Measurements from ENCODE around the gene RHBG. TPM values are rescaled to one million over a fixed set of nuclear protein-coding genes. Genes with fewer than 3 reads are reported as not detected.

RHBG gene
- total and polyA plus RNA-seq, 2 experiments from 2014 or later: 1.2 to 1.6 TPM

- H3K27ac Mint-ChIP-seq: no peak overlapping the region
- H3F3A ChIP-seq (replicated peaks; ENCODE audit: low read depth): peaks cover 13% of the 10 kb centered on the region; the same call in 1 of the 2 replicates
- H3K4me3 ChIP-seq: no peak overlapping the region
- peaks cover 45% of the 10 kb centered on the region for H3K4me1 Mint-ChIP-seq
- no peak for DNase-seq (ENCODE audit: low spot score)
- TF ChIP-seq NANOG (IDR thresholded peaks at IDR 0.05; ENCODE audit: borderline replicate concordance) (no peak), EZH2 (IDR thresholded peaks at IDR 0.05; ENCODE audit: low read depth, unreplicated experiment) (no peak), STAT1 (IDR thresholded peaks at IDR 0.05; ENCODE audit: unreplicated experiment) (no peak), ZNF331 (CRISPR knock-in tag; IDR thresholded peaks at IDR 0.05; ENCODE audit: low read depth) (no peak), ZNF462 (CRISPR knock-in tag; IDR thresholded peaks at IDR 0.05) (no peak)
- no peak for ATAC-seq
- peaks cover 3% of the 10 kb centered on the region for H3K9me3 Mint-ChIP-seq
- peaks cover 5% of the 10 kb centered on the region; the same call in 2 of the 3 replicates for H3K36me3 Mint-ChIP-seq (ENCODE audit: low read depth)
- H3K4me1 ChIP-seq (ENCODE audit: insufficient read depth): peaks cover 37% of the 10 kb centered on the region
- no peaks in the 10 kb centered on the region for H3K79me2 ChIP-seq (replicated peaks; ENCODE audit: insufficient read depth)
- H4K20me1 ChIP-seq (replicated peaks; ENCODE audit: insufficient read depth): no peaks in the 10 kb centered on the region
- H3K27me3 ChIP-seq (ENCODE audit: insufficient read depth): peaks cover 33% of the 10 kb centered on the region
- no peaks in the 10 kb centered on the region for H3K36me3 ChIP-seq (ENCODE audit: insufficient read depth)
- no peak overlapping the region for H3K4me3 Mint-ChIP-seq
- peaks cover 39% of the 10 kb centered on the region for H3K27me3 Mint-ChIP-seq (ENCODE audit: insufficient read depth, low read depth, poor library complexity)
- no peak overlapping the region for H3K4me2 ChIP-seq
- H3K27ac ChIP-seq (ENCODE audit: low read depth): no peak overlapping the region
- no peaks in the 10 kb centered on the region for H3K9me2 ChIP-seq (ENCODE audit: insufficient read depth)
- H2AFZ ChIP-seq: no peak overlapping the region
Observed at GRCh38 chr1:156394082-156394481, 25.1 kb downstream of the RHBG start.

- Histone ChIP-seq H3F3A (replicated peaks; ENCODE audit: low read depth) (0 out of 2 replicates have a peak, but pooled peaks cover 5% of the 10 kb centered on the region), H3K36me3 (ENCODE audit: insufficient read depth) (no peaks in the 10 kb centered on the region), H4K20me1 (replicated peaks; ENCODE audit: insufficient read depth) (no peaks in the 10 kb centered on the region), H3K9me2 (ENCODE audit: insufficient read depth) (no peaks in the 10 kb centered on the region), H3K4me1 (ENCODE audit: insufficient read depth) (peaks cover 38% of the 10 kb centered on the region), H3K4me2 (no peak overlapping the region), H3K4me3 (no peak overlapping the region), H3K27ac (ENCODE audit: low read depth) (no peak overlapping the region), H3K27me3 (ENCODE audit: insufficient read depth) (peaks cover 25% of the 10 kb centered on the region), H3K79me2 (replicated peaks; ENCODE audit: insufficient read depth) (no peaks in the 10 kb centered on the region), H2AFZ (no peak overlapping the region)
- ATAC-seq: no peak
- Mint-ChIP-seq H3K36me3 (ENCODE audit: low read depth) (peaks cover 7% of the 10 kb centered on the region; the same call in 2 of the 3 replicates), H3K9me3 (peaks cover 3% of the 10 kb centered on the region), H3K4me1 (peaks cover 45% of the 10 kb centered on the region), H3K4me3 (no peak overlapping the region; the same call in 2 of the 3 replicates), H3K27me3 (ENCODE audit: insufficient read depth, low read depth, poor library complexity) (peaks cover 36% of the 10 kb centered on the region), H3K27ac (no peak overlapping the region)
- no peak for DNase-seq (ENCODE audit: low spot score)
- no peak for TF ChIP-seq CREB1 (CRISPR knock-in tag; IDR thresholded peaks at IDR 0.05; ENCODE audit: low read depth)
- no peak for TF ChIP-seq REST (IDR thresholded peaks at IDR 0.05; ENCODE audit: unreplicated experiment)
- TF ChIP-seq ZNF331 (CRISPR knock-in tag; IDR thresholded peaks at IDR 0.05; ENCODE audit: low read depth): no peak
- TF ChIP-seq CTCF (conservative IDR thresholded peaks at IDR 0.05; ENCODE audit: low read depth in 2 of 2): no peak
- no peak for TF ChIP-seq EZH2 (IDR thresholded peaks at IDR 0.05; ENCODE audit: low read depth, unreplicated experiment)
- no peak for TF ChIP-seq POLR2AphosphoS5 (IDR thresholded peaks at IDR 0.05; ENCODE audit: low read depth)
- no peak for TF ChIP-seq ZNF114 (CRISPR knock-in tag; IDR thresholded peaks at IDR 0.05)
Observed at GRCh38 chr1:156394835-156395461, 25.9 kb downstream of the RHBG start.

Measured in GM23338 (cell line).